NCI-H146 (cell line): ENCODE data around the gene FARSA.
"Not testable (repeated sequence)": the region's sequence is repeated elsewhere in the genome, so short reads cannot be mapped to it uniquely, and the experiment has no call there.

ENCODE experiments used
- DNase-seq: peaks from one replicate; lab custom pipeline; 2025; lab: John Stamatoyannopoulos, UW

Gene FARSA

DNA sequence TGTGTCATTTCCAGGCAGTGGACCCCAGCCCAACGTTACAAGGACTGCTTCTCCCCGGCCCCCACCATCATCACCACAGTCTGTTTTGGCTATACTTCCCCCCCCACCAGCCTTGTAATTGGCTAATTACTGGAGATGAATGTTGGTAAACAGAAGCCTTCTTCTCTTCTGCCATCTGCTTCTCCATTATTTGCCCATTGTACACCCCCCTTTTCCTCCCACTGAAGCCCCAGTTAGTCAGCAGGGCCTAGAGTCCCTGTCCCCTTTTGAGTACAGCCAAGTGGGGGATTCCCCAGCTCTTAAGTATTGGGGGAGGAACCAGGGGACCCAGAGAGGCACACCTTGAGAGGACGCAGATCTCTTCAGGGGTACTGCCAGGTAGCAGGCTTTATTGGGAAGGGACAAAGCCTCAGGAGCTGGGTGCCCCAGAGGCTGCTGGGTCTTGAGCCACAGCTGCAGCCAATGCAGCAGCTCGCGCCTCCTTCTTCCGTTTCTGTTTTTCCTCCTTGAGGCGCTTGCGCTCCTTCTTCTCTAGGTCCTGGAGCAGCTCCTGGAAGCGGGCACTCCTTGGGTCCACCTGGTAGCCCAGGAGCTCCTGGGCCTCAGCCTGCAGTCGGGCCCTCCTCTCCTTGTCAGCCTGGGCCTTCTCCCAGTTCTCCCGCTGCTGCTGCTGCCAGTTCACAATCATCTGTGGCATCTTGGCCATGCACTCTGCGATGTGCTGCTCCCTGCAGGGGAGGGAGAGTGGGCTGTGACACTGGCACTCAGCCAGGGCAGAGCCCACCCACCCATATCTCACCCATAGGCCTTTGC is 20.5 kb upstream of the FARSA start:
- no peak for DNase-seq

GRCh38 chr19:12953138-12953798 is 19.8 kb upstream of the FARSA start:
- no peak for DNase-seq

- no peak for DNase-seq
Observed at GRCh38 chr19:12952488-12953137, 19.1 kb upstream of the FARSA start.

GRCh38 chr19:12952050-12952449 is 18.5 kb upstream of the FARSA start:
- not testable (repeated sequence) for DNase-seq

DNA sequence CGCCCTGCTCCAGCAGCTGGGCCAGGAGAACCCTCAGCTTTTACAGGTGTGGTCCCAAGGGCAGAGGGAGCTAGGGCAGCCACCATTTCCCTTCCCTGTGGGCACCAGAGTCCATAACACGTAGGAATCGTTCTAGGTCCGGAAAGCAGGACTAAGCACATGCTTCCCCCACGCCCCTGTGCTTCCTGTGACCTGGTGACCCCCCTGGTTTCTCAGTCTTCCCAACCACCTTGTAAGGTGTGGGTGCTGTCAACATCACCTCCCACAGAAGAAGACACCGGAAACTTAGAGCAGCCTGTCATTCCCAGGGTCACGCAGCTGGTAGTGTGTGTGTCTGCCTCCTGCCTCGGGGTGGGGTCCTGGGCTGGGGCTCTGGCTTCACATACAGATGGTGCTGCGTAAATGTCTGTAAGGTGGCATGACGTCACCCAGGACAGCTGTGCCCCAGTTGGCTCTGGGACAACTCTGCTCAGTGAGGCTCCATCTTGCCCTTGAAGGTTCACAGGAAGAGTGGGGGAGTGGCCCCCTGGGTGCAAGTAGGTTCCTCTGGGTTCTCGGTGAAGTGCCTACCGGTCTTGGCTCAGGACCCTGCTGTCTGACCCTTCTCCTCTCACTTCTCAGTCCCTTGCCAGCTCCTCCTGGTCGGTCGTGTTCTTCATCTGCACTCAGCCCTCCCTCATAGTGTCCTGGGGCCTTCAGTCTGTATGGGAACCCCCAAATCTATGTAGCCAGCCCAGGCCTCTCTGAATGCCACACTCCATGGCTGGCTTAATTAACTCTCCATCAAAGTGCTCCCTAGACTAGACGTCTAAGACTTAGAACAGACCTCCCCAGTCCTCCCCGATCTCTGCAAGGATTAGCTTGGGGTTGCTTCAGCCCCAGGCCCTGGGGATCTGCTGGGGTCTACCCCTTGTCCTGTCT is 16.1 kb upstream of the FARSA start:
- no peak for DNase-seq

DNA sequence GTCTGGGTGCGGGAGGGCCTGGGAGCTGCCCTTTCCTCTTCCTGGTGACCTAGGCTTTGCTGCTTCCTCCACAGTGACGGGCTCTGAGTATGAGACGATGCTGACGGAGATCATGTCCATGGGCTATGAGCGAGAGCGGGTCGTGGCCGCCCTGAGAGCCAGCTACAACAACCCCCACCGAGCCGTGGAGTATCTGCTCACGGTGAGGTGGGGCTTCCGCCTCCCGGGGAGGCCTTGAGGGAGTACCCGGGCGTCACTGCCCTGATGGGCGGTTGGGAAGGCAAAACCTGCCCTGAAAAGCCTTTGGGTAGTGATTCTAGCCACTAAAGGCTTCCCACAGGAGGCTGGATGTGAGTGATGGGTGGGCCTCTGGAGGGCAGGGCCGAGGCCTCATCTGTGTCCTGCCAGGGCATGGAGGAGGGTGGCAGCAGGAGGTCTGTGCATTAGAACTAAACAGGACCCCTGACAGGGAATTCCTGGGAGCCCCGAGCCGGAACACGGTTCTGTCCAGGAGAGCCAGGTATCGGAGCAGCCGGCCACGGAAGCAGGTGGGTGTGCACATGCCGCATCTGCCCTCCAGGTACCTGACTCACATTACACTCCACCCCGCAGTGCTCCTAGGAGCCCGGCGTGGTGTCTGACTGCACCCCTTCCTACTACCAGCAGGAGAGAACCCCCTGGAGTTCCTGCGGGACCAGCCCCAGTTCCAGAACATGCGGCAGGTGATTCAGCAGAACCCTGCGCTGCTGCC is 15.3 kb upstream of the FARSA start:
- no peak for DNase-seq

- DNase-seq: no peak
Observed at GRCh38 chr19:12947702-12948611, 14.4 kb upstream of the FARSA start.

DNA sequence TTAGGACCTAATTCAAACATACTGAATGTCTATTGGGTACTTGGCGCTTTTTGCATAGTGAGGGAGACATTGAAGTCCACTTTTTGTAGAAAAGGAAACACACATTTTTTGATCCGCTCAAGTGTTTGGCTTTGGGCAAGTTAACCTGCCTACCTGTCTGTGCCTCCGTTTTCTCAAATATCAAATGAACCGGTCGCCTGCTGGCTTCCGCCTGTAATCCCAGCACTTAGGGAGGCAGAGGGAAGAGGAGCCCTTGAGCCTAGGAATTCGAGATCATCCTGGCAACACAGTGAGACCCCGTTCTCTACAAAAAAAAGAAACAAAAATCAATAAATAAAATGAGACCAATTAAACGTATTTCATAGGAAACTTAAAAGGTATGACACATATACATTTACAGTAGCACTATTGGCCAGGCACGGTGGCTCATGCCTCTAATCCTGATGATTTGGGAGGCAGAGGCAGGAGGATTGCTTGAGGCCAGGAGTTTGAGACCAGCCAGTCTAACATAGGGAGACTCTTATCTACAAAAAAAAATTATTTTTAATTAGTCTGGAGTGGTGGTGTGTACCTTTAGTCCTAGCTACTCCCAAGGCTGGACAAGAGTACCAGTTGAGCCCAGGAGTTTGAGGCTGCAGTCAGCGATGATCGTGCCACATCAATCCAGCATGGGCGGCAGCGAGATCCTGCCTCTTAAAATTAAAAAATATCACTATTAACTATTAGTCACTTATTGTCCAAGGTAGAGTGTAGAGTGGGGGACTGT is 13.4 kb upstream of the FARSA start:
- DNase-seq: no peak

GRCh38 chr19:12946092-12946721 is 12.7 kb upstream of the FARSA start:
- DNase-seq: peak; percentile 82

DNA sequence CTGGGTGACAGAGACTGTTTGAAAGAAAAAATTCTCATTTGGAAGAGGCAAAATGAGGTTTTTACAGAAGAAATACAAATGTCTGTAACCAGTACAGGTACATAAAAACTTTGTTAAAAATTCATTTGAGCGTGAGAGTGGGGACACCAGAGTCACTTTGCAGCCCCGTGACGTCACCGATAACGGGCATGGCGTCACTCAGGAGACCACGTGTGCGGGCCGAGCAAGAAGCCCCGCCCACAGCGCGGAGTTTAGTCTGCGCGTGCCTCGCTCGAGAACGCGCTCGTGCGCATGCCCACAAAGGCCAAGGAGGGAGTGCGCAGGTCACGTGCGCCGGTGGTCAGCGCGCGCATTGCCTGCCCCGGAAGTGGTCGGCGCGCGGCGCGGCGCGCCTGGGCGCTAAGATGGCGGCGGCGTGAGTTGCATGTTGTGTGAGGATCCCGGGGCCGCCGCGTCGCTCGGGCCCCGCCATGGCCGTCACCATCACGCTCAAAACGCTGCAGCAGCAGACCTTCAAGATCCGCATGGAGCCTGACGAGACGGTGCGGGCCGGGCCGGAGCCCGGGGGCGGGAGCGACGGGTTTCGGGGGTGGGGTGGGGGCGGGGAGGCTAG is 12.1 kb upstream of the FARSA start, which contains the start of gene RAD23A:
TSS of gene RAD23A (plus strand) at position 384 of the 613 bp plus-strand sequence. CDS start at position 471, 87 bp downstream.
- DNase-seq: peak; percentile 99

GRCh38 chr19:12944104-12944674 is 10.7 kb upstream of the FARSA start:
- no peak for DNase-seq

DNA sequence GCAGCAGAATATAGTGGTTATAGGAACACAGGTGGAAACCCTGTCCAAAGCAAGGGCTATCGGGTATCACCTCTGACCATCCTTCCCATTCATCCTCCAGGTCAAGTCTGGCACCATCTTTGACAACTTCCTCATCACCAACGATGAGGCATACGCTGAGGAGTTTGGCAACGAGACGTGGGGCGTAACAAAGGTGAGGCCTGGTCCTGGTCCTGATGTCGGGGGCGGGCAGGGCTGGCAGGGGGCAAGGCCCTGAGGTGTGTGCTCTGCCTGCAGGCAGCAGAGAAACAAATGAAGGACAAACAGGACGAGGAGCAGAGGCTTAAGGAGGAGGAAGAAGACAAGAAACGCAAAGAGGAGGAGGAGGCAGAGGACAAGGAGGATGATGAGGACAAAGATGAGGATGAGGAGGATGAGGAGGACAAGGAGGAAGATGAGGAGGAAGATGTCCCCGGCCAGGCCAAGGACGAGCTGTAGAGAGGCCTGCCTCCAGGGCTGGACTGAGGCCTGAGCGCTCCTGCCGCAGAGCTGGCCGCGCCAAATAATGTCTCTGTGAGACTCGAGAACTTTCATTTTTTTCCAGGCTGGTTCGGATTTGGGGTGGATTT is 10.0 kb upstream of the FARSA start:
- DNase-seq: no peak

- DNase-seq: no peak
Observed at GRCh38 chr19:12940897-12941296, 7.4 kb upstream of the FARSA start.

- no peak for DNase-seq
Observed at GRCh38 chr19:12939975-12940423, 6.5 kb upstream of the FARSA start.

DNA sequence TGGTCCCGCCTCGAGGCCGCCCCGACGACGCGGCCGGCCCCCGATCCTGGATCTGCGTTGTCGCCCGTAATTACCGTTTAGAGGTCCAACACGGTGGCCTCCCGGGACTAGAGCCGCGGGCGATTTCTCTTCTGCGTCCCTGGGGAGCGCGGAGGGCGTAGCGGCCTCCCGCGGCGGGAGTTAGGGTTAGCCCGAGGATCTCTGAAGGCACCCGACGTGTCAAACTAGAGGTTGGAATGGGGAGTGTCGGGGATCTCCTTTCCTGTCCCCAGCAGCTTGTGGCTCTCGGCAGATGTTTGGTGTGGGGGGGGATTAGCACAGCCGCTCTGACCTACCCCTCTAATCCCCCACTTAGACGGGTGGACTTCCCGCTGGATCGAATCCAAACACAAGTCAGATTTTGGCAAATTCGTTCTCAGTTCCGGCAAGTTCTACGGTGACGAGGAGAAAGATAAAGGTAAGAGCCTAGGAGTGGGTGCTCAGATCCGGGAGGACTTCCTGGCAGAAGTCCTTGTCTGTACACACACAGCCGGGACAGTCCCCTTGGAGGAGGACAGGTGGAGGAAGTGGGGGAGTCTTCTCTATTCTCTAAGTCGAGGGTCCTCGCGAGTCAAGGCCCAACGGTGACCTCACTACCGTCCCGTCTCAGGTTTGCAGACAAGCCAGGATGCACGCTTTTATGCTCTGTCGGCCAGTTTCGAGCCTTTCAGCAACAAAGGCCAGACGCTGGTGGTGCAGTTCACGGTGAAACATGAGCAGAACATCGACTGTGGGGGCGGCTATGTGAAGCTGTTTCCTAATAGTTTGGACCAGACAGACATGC is 5.5 kb upstream of the FARSA start:
- peak; percentile 73 for DNase-seq
